Lung (tissue), 12 donors: ENCODE data around the gene IQGAP2. TPM values are rescaled to one million over a fixed set of nuclear protein-coding genes. Genes with fewer than 3 reads are reported as not detected.

Source experiments
- ATAC-seq: fragments of 200-7000 bp; cut with Tn5 transposase; one replicate; pipeline ENCODE4 v1.9.1; 2020; ENCODE audit warnings: moderate number of reproducible peaks; ENCODE audit not compliant: insufficient read depth, low FRiP score
- DNase-seq, 3 donors: peaks; one replicate each; pipeline ENCODE4 v3.0.0-alpha.2; 2013 to 2017
- H3K27ac ChIP-seq, 2 donors: one replicate each; pipeline ENCODE4 v1.5.1; 2013; ENCODE audit warnings: mild to moderate bottlenecking in 2 of 2, moderate library complexity in 2 of 2, control low read depth in 1 of 2, inconsistent platforms in 1 of 2, low read depth in 1 of 2, low read length in 1 of 2
- H3K27me3 ChIP-seq, 3 donors: one replicate each; pipeline ENCODE4 v1.5.1; 2013; ENCODE audit warnings: low read length in 2 of 3; ENCODE audit not compliant: control insufficient read depth in 3 of 3, insufficient read depth in 3 of 3
- H3K36me3 ChIP-seq, 4 donors: one replicate each; pipeline ENCODE4 v1.5.1; 2013; ENCODE audit warnings: low read length in 4 of 4, mild to moderate bottlenecking in 1 of 4, moderate library complexity in 1 of 4; ENCODE audit not compliant: control insufficient read depth in 4 of 4, insufficient read depth in 4 of 4
- H3K4me1 ChIP-seq, 5 donors: one replicate each; pipeline ENCODE4 v1.5.1; 2013; ENCODE audit warnings: low read length in 5 of 5, mild to moderate bottlenecking in 2 of 5, moderate library complexity in 1 of 5; ENCODE audit not compliant: control insufficient read depth in 5 of 5, insufficient read depth in 5 of 5
- H3K4me3 ChIP-seq: one replicate; pipeline ENCODE4 v1.5.1; 2013; ENCODE audit warnings: mild to moderate bottlenecking, control low read depth, moderate library complexity
- H3K9ac ChIP-seq, 2 donors: one replicate each; pipeline ENCODE4 v1.5.1; 2013; ENCODE audit warnings: low read length in 2 of 2, control low read depth in 1 of 2; ENCODE audit not compliant: insufficient read depth in 1 of 2
- H3K9me3 ChIP-seq, 4 donors: one replicate each; pipeline ENCODE4 v1.5.1; 2013; ENCODE audit warnings: low read length in 3 of 4, mild to moderate bottlenecking in 1 of 4, moderate library complexity in 1 of 4; ENCODE audit not compliant: control insufficient read depth in 4 of 4, insufficient read depth in 3 of 4
- CTCF ChIP-seq: IDR thresholded peaks from 2 replicates; pipeline ENCODE4 v1.5.1; 2012; ENCODE audit warnings: mild to moderate bottlenecking; ENCODE audit errors: control extremely low read depth, extremely low read depth
- WGBS, 2 donors: extraction: QIAGEN DNeasy Blood & Tissue Kit; methylation state at CpG; one replicate each; pipeline ENCODE4 v1.1.7; 2013; 5-methylcytosine and 5-hydroxymethylcytosine counted together
- polyA plus RNA-seq, 2 donors: library from polyadenylated mRNA; stranded (reverse); fragments of 200-250 nt; gene quantifications; one replicate each; pipeline ENCODE4 v1.2.1, GENCODE V29; 2013
- total RNA-seq, 2 donors: library from RNA; depleted of rRNA in 1 of 2; stranded (reverse); fragments of >200 nt in 1 of 2; gene quantifications; one replicate each; pipeline ENCODE4 v1.2.1, GENCODE V29; 2014 to 2021
- donor health status: control.
- donor health status: control.
- donor health status: Bipolar disorder and iron deficiency.
- donor health status: healthy.
- donor health status: DM: yes; HTN: yes; CAD: no.

IQGAP2 gene
- total and polyA plus RNA-seq, 4 donors = 6.0 to 33.6 (median 13.7) TPM

- Histone ChIP-seq H3K4me3 (no peak overlapping the region), H3K9ac (no peak overlapping the region), H3K27ac (no peak overlapping the region), H3K4me1 (no peaks in the 10 kb centered on the region), H3K27me3 (no peaks in the 10 kb centered on the region), H3K36me3 (peaks cover 0 to 3% (median 0%) of the 10 kb centered on the region in 4 donors), H3K9me3 (no peaks in the 10 kb centered on the region)
- no peak for TF ChIP-seq CTCF
- no peak for ATAC-seq
- DNase-seq = no peak
Measured at GRCh38 chr5:76673125-76673524, 270.0 kb downstream of the IQGAP2 start.

- DNase-seq = no peak
- WGBS, 2 donors = 84 to 87% methylated on average over 8 of the region's 8 CpGs
- Histone ChIP-seq H3K4me3 (no peak overlapping the region), H3K9me3 (no peaks in the 10 kb centered on the region), H3K36me3 (peaks cover 0 to 3% (median 0%) of the 10 kb centered on the region in 4 donors), H3K9ac (no peak overlapping the region), H3K27me3 (no peaks in the 10 kb centered on the region), H3K27ac (no peak overlapping the region), H3K4me1 (no peaks in the 10 kb centered on the region)
- no peak for TF ChIP-seq CTCF
- no peak for ATAC-seq
Measured at GRCh38 chr5:76674330-76675066, 271.4 kb downstream of the IQGAP2 start.

GRCh38 chr5:76675364-76675763 is 272.3 kb downstream of the IQGAP2 start:
- no peak overlapping the region for H3K27ac ChIP-seq

More at GRCh38 chr5:76675364-76675763, 272.3 kb downstream of the IQGAP2 start:
- no peak overlapping the region for H3K9ac ChIP-seq
- peaks cover 0 to 3% (median 0%) of the 10 kb centered on the region in 4 donors for H3K36me3 ChIP-seq
- no peaks in the 10 kb centered on the region for H3K9me3 ChIP-seq
- no peak for DNase-seq
- WGBS, 2 donors = 82 to 97% methylated on average over 1 of the region's 1 CpG
- no peak for TF ChIP-seq CTCF
- ATAC-seq = no peak
- H3K27me3 ChIP-seq = no peaks in the 10 kb centered on the region
- no peaks in the 10 kb centered on the region for H3K4me1 ChIP-seq
- no peak overlapping the region for H3K4me3 ChIP-seq
